Panc1 (cell line): ENCODE measurements around the gene NECTIN4.

Source experiments
- CTCF ChIP-seq: fragments of 450-650 bp; IDR thresholded peaks from 2 replicates; pipeline ENCODE4 v1.5.1; 2017; ENCODE audit warnings: mild to moderate bottlenecking
- REST ChIP-seq, 2 experiments: IDR thresholded peaks; 2 replicates each; pipeline ENCODE4 v1.6.1; 2011 to 2012; ENCODE audit warnings: low read depth in 2 of 2, control low read depth in 1 of 2, low read length in 1 of 2, mild to moderate bottlenecking in 1 of 2, moderate library complexity in 1 of 2; ENCODE audit not compliant: insufficient read depth in 1 of 2

GRCh38 chr1:161045736-161046604 lies 43.4 kb downstream of the NECTIN4 start, which contains the start of gene USF1:
- TF ChIP-seq CTCF (no peak), REST (IDR thresholded peaks at IDR 0.05; ENCODE audit: insufficient read depth in 1 of 2, low read depth in 2 of 2, low read length in 1 of 2) (no peak)
